ENCODE data around the gene DRD3.

DRD3 gene

GRCh38 chr3:114089675-114090074 lies 89.2 kb downstream of the DRD3 start:
- TF ChIP-seq, protein P1, sequence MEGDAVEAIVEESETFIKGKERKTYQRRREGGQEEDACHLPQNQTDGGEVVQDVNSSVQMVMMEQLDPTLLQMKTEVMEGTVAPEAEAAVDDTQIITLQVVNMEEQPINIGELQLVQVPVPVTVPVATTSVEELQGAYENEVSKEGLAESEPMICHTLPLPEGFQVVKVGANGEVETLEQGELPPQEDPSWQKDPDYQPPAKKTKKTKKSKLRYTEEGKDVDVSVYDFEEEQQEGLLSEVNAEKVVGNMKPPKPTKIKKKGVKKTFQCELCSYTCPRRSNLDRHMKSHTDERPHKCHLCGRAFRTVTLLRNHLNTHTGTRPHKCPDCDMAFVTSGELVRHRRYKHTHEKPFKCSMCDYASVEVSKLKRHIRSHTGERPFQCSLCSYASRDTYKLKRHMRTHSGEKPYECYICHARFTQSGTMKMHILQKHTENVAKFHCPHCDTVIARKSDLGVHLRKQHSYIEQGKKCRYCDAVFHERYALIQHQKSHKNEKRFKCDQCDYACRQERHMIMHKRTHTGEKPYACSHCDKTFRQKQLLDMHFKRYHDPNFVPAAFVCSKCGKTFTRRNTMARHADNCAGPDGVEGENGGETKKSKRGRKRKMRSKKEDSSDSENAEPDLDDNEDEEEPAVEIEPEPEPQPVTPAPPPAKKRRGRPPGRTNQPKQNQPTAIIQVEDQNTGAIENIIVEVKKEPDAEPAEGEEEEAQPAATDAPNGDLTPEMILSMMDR (IDR thresholded peaks at IDR 0.05; ENCODE audit: insufficient read depth, low read length) = no peak
- TF ChIP-seq, protein P2, sequence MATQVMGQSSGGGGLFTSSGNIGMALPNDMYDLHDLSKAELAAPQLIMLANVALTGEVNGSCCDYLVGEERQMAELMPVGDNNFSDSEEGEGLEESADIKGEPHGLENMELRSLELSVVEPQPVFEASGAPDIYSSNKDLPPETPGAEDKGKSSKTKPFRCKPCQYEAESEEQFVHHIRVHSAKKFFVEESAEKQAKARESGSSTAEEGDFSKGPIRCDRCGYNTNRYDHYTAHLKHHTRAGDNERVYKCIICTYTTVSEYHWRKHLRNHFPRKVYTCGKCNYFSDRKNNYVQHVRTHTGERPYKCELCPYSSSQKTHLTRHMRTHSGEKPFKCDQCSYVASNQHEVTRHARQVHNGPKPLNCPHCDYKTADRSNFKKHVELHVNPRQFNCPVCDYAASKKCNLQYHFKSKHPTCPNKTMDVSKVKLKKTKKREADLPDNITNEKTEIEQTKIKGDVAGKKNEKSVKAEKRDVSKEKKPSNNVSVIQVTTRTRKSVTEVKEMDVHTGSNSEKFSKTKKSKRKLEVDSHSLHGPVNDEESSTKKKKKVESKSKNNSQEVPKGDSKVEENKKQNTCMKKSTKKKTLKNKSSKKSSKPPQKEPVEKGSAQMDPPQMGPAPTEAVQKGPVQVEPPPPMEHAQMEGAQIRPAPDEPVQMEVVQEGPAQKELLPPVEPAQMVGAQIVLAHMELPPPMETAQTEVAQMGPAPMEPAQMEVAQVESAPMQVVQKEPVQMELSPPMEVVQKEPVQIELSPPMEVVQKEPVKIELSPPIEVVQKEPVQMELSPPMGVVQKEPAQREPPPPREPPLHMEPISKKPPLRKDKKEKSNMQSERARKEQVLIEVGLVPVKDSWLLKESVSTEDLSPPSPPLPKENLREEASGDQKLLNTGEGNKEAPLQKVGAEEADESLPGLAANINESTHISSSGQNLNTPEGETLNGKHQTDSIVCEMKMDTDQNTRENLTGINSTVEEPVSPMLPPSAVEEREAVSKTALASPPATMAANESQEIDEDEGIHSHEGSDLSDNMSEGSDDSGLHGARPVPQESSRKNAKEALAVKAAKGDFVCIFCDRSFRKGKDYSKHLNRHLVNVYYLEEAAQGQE (IDR thresholded peaks at IDR 0.05; ENCODE audit: insufficient replicate concordance, low read depth) = no peak
- no peak for TF ChIP-seq SPI1 (IDR thresholded peaks at IDR 0.05; ENCODE audit: borderline replicate concordance, low read depth)
- TF ChIP-seq GABPA (IDR thresholded peaks at IDR 0.05; ENCODE audit: low read depth) = no peak
- TF ChIP-seq POLR2AphosphoS5 (IDR thresholded peaks at IDR 0.05; ENCODE audit: low read depth) = no peak
- H3K27ac ChIP-seq (replicated peaks) = no peak overlapping the region
- DNase-seq (ENCODE audit: low read depth in 1 of 2, low spot score in 1 of 2) = no peak

GRCh38 chr3:114086356-114086755 lies 92.5 kb downstream of the DRD3 start:
- TF ChIP-seq POLR2AphosphoS5 (IDR thresholded peaks at IDR 0.05; ENCODE audit: low read depth) (no peak), SPI1 (IDR thresholded peaks at IDR 0.05; ENCODE audit: borderline replicate concordance, low read depth) (no peak), GABPA (IDR thresholded peaks at IDR 0.05; ENCODE audit: low read depth) (no peak)
- TF ChIP-seq, protein P2 (IDR thresholded peaks at IDR 0.05; ENCODE audit: insufficient replicate concordance, low read depth) = no peak
- TF ChIP-seq, protein P1 (IDR thresholded peaks at IDR 0.05; ENCODE audit: insufficient read depth, low read length) = no peak
- no peak overlapping the region for H3K27ac ChIP-seq (replicated peaks)
- no peak overlapping the region for H3K4me3 ChIP-seq (replicated peaks; ENCODE audit: insufficient read depth, low read length)
- no peak for DNase-seq (ENCODE audit: low read depth in 1 of 2, low spot score in 1 of 2)
- no peaks in the 10 kb centered on the region for H3K27me3 ChIP-seq (ENCODE audit: insufficient read depth, poor library complexity, severe bottlenecking)

More at GRCh38 chr3:114089675-114090074, 89.2 kb downstream of the DRD3 start:
- no peaks in the 10 kb centered on the region for H3K27me3 ChIP-seq (ENCODE audit: insufficient read depth, poor library complexity, severe bottlenecking)
- no peak overlapping the region for H3K4me3 ChIP-seq (replicated peaks; ENCODE audit: insufficient read depth, low read length)

DNA sequence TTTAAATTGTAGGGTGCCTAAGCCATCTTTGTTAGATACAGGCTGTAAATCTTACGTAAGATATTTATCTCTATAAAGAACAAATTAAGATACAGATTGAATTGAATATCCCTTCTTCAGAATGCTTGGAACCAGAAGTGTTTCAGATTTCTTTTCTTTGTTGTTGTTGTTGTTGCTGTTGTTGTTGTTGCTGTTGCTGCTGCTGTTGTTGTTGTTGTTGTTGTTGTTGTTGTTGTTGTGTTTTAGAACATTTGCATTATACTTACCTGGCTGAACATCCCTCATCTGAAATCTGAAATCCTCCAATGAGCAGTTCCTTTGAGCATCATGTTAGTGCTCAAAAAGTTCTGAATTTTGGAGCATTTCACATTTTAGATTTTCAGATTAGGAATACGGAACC lies 95.7 kb downstream of the DRD3 start:
- Histone ChIP-seq H3K4me3 (replicated peaks; ENCODE audit: insufficient read depth, low read length) (no peak overlapping the region), H3K27me3 (ENCODE audit: insufficient read depth, poor library complexity, severe bottlenecking) (no peaks in the 10 kb centered on the region)
- TF ChIP-seq GABPA (IDR thresholded peaks at IDR 0.05; ENCODE audit: low read depth) = no peak
- TF ChIP-seq, protein P1 (IDR thresholded peaks at IDR 0.05; ENCODE audit: insufficient read depth, low read length) = no peak
- TF ChIP-seq SPI1 (IDR thresholded peaks at IDR 0.05; ENCODE audit: borderline replicate concordance, low read depth) = no peak
- TF ChIP-seq, protein P2 (IDR thresholded peaks at IDR 0.05; ENCODE audit: insufficient replicate concordance, low read depth) = no peak
- TF ChIP-seq POLR2AphosphoS5 (IDR thresholded peaks at IDR 0.05; ENCODE audit: low read depth) = no peak

More for the DNA sequence above, 95.7 kb downstream of the DRD3 start:
- no peak overlapping the region for H3K27ac ChIP-seq (replicated peaks)
- DNase-seq (ENCODE audit: low read depth in 1 of 2, low spot score in 1 of 2) = no peak
